Loucy (cell line): ENCODE measurements around the gene ACOT8.

ENCODE experiments used
- EZH2phosphoT487 ChIP-seq: fragments of 200-600 bp; IDR thresholded peaks from 2 replicates; pipeline ENCODE4 v1.6.1; 2018; ENCODE audit warnings: antibody characterized with exemption, mild to moderate bottlenecking, moderate library complexity, borderline replicate concordance
- TF ChIP-seq, protein P1 (sequence below): fragments of 200-600 bp; sonication (generic); conservative IDR thresholded peaks from 2 replicates; pipeline ENCODE4 v1.5.1; 2014; ENCODE audit warnings: mild to moderate bottlenecking, antibody characterized with exemption, low read length

DNA sequence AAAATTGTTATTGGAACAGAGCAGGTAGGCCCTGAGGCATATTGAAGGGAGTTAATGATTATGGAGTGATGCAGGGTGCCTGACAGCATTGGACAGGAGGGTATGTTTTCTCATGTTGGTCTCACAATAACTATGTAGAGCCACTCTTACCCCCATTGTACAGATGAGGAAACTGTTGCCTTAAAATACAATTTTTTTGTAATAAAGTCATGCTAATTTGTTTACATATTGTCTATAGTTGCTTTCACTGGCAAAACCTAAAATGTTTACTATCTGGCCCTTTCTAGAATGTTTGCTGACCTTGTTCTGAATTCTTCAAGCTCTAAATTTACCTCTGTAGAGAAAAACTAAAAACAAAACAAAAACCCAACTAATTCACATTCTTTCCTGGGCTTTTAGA is 5.7 kb downstream of the ACOT8 start:
- TF ChIP-seq, protein P1, sequence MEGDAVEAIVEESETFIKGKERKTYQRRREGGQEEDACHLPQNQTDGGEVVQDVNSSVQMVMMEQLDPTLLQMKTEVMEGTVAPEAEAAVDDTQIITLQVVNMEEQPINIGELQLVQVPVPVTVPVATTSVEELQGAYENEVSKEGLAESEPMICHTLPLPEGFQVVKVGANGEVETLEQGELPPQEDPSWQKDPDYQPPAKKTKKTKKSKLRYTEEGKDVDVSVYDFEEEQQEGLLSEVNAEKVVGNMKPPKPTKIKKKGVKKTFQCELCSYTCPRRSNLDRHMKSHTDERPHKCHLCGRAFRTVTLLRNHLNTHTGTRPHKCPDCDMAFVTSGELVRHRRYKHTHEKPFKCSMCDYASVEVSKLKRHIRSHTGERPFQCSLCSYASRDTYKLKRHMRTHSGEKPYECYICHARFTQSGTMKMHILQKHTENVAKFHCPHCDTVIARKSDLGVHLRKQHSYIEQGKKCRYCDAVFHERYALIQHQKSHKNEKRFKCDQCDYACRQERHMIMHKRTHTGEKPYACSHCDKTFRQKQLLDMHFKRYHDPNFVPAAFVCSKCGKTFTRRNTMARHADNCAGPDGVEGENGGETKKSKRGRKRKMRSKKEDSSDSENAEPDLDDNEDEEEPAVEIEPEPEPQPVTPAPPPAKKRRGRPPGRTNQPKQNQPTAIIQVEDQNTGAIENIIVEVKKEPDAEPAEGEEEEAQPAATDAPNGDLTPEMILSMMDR, result no peak
- TF ChIP-seq EZH2phosphoT487, result no peak
